ENCODE data around the gene CNTNAP2.

Gene CNTNAP2

DNA sequence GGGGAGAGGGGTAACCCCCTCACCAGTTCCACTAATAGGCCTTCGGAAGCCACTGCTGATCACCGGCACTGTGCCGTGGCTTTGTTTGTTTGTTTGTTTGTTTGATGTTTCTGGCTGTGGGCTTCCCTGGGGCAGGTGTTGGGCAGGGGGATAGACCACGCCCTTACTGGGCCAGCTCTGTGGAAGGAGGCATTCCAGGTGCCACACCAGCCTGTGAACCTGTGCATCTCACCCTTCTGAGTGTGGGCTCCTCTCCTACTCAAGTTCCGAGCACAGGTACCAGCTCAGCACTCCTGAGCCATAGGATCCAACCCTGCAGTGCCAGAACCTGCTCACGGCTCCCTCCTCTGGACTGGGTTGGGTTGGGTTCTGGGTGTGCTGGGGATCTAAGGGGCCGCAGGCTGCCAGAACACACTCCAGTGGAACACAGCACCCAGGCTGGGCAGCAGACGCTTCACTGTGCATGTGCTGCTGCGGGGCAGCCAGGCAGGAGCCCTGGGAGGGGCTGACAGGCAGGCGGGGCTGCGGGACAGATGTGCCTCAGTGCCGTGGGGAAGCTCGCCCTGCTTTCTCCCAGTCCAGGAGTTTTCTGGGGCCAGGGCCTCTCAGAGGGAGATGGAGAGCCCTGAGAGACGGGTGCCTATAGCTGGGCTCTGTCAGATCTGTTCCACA, 1053.9 kb downstream of the CNTNAP2 start:
- no peak for DNase-seq

DNA sequence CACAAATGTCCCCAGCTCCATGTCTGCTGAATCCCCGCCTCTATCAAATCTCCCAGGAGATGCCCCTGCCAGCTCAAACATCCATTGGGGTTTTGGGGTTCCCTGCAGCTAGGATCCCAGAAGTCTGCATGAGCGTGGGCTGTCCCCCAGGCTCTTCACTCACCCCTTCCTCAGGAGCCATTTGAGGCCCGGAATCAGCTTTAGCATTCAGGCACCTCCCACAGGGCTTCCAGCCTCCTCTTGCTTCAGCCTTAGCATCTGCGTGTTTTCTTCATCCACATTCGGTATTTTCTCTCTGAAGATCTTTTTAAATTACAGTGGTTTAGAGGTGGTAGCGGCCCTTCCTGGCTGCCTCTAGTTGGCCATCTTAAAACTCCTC, 1054.4 kb downstream of the CNTNAP2 start:
- DNase-seq: no peak

DNA sequence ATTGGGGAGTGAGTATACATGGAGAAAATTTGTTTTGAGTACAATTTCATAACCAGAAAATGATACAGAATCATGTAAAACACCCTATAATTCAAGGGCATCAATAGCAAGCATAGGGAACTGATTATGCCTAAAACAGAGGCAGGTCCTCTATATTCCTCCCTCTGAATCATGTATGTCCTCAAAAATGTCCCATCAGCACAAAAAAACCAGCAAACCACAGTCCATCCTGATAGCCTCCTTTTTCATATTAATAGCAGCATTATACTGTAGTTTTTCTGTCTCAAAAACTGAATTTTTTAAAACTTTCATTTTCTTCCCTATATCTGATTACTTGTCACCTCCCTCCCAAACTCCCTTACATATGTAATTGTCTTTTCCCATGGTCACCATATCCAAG, 1057.3 kb downstream of the CNTNAP2 start:
- DNase-seq: no peak

DNA sequence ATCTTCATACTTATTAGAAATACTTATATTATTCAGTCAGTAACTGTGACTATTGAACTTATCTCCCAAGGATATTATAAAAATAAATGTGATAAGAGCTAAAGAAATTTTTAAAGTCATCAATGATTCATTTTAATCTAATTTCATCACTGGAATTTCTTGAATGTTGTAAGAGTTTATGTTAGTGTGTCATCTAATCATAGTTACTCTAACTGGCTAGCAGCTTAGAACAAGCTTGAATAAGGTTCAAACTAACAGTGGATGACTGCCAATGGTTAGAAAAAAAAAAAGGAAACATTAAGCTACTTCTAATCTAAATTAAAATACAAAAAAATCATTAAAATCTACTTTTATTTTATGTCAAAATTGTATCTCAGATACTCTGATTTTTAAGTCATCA, 1066.3 kb downstream of the CNTNAP2 start:
- no peak for DNase-seq

DNA sequence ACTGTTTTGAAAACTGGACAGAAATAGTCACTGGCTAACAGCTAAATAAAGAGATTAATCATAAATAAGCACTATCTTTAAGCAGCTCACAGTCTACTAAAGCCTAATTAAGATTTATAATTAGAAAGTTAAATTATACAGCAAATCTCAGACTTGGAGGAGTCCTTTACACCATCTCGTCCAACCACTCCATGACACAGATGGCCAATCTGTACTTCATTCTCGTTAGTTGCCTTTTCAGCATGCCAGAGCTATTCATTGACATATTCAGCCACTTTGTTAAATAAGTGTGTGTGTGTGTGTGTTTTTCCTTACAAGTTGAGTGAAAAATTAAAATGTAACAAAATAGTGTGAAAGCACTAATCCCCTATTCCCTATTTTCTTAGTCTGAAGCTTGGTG, 1066.7 kb downstream of the CNTNAP2 start:
- no peak for DNase-seq

DNA sequence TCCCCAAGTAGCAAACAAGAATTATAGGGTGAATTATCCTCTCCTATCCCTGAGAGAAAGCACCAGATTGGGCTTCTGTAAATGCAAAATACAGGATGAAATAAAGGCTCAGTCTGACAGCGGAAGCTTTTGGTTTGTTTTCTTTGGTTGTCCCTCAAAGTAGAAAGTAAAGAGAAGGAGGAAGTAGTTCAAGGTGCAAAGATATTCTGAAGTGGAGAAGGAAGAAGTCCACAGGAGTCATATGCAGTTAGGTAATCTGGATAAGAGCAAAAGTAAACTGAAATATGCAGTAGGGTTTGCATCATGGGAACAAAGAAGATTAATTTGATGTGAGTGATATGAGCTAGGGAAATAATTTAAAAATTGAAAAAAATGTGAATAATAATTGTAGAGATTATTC, 1071.9 kb downstream of the CNTNAP2 start:
- DNase-seq: no peak

DNA sequence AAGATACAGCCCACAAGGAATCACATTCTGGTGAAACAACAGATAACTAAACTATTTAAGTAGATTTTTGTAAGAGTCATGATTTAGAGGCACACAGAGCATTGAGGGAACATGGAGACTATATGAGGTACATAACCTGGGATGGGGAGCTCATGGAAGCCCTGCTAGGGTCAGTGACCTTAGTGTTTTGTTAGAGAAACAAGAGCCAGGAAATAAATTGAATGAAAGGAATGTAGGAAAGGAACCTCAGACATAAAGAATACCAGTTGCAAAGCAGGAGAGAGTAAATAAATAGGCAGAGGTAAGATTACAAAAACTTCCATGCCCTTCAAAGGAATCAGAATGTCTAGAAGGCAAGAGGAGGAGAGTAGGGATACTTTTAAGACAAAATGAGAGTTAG, 1076.9 kb downstream of the CNTNAP2 start:
- no peak for DNase-seq

DNA sequence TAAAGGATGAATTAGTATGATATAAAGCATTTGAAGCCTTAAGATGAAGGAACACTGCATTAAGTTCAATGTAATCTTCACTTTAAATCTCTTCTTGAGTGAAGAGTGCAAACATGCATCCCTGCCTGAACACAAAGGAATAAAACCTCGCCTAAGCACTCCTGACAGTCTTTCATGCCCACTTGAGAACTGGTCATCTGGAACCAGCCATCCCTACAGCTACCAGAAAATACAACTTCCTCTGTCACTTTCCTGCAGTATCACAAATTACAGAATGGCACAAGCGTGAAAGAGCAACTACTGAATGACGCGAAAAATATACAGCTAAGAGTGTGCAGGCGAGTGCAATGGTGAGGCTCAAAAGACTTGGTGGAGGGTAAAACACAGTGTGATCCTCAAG, 1079.9 kb downstream of the CNTNAP2 start:
- no peak for DNase-seq

DNA sequence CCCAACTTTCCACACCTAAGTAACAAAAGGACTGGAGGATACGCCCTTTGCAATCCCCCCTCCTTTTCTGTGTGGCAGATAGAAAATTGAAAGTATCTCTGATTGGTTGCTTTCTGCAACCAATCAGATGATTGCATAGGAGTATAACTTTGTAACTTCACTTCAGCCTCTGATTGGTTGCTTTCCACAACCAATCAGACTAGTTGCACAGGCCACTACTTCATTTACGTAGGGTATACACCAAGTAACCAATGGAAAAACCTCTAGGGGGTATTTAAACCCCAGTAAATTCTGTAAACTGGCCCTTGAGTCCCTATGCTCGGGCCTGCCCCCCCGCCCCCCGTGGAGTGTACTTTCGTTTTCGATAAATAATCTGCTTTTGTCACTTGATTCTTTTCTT, 1080.4 kb downstream of the CNTNAP2 start:
- no peak for DNase-seq

DNA sequence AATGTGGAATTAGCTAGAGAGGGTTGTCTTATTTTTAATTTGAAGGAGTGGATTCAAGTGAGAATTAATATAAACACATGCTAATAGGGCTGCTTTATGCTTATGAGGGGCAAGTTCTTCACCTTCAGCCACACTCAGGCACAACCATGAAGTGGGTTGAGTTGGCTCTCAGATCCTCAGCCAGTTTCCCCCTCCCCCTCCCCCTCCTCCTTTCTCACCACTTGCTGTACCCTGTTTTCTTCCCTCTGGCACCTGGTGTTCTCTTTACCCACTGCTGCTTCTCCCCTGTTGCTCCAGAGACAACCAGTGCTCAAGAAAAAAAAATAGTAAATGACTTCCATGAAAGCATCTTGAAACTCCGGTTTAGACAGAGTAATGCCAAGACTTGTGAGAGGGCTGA, 1083.3 kb downstream of the CNTNAP2 start:
- no peak for DNase-seq

DNA sequence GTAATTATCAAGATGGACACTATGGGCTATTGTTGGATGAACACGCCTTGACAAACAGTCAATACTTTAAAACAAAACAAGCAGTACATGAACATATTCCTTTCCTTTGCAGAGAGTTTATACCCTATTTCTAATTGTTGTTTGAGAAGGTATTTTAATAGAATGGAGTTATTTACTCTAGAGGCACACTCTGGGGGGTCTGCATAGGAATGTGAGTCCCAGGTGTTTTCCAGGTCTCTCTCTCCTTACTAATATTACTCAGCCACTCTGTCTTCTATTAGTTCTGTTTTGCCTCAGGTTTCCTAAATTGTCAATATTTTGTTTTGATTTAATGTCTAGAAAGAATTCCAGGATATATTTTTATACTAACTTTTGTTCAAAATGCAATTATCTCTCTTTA, 1091.4 kb downstream of the CNTNAP2 start:
- no peak for DNase-seq

DNA sequence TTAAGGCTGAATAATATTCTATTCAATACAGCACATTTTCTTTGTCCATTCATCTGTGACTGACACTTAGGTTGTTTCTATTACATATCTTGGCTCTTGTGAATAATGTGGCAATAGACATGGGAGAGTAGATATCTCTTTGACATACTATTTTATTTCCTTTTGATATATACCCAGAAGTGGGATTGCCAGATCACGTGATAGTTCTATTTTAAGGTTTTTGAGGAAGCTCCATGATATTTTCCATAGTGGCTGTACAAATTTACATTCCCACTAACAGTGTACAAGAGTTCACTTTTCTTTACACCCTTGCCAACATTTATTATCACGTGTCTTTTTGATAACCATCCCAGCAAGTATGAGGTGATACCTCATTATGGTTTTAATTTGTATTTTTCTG, 1114.7 kb downstream of the CNTNAP2 start:
- DNase-seq: no peak

DNA sequence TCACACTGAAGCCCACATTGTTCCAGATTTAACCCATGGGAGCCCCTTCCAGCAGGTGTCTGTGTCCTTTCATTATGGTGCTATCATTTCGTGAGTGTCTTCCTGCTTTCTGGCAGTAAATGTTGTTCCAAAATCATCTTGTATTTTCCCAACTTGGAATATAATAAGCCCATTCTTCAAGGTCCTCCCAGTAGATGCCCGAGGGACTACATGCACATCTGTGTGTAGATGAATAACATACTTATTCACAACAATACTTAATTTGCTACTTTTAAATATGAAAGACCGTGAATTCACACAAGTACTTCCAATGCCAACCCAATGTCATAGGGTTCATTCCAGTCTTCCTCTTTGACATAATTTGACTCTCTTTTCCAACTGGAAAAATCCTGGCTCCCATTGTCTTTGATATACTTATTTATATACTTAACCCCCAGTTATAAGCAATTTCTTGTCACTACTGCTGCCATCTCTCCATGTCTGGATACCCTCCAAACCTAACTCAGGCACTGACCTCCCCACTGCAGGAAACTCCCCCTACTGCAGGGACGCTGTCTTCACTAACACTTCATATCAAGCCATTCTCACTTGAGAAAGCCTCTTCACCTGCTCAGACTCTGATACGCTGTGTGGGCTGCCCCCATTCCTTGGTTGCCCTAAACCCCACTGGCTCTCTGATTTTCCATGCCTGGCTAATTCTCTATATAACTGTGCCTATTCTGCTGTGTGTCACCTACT, 1119.2 kb downstream of the CNTNAP2 start:
- DNase-seq: no peak

DNA sequence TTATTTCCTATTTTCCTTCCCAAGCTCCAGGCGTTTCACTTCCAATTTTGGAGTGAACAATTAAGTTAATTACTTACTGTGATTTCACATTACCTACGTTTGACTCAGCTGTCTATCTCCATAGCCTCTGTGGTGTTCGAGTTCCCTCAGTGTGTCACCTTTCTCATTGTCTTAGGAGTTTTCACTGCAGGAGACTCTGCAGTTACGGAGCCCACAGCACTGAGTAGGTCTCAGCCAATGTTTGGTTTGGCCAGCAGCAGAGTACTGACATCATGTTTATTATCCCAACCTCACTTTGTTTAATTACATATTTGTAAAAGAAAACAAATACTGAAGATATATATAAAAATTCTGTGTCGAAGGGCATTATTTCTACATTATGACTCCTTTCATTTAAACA, 1123.9 kb downstream of the CNTNAP2 start:
- DNase-seq: no peak

DNA sequence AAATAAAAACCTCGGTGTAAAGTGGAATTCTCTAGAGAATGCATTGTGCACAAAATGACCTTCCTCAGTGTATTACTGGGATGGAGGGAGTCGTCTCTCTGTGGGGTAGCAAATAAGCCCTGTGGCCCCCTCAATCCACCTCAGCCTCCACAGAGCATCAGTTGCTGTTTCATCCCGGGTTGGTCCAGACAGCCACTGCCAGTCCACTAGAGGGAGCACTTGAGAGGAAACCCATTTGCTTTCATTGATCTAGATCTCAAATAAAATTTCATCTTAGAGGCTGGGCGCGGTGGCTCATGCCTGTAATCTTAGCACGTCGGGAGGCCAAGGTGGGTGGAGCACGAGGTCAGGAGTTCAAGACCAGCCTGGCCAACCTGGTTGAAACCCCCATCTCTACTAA, 1128.7 kb downstream of the CNTNAP2 start:
- peak; percentile 0 for DNase-seq

DNA sequence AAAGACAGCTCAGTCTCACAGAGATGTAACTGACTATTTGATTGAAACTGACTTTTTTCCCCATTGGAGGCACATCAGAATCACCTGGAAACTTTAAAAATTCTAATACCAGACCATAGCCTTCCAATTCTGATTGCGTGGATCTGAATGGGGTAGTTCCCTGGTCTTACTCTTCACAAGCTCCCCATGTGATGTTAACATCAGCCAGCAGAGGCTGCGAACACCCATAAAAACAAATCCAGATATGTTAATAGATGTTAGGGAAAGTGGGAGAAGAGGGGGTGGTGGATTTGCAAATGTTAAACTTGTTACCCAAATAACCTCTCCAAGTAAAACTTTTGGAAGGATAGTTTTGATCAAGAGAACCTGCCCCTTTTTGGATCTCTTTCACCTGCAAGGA, 1133.4 kb downstream of the CNTNAP2 start:
- DNase-seq: no peak

DNA sequence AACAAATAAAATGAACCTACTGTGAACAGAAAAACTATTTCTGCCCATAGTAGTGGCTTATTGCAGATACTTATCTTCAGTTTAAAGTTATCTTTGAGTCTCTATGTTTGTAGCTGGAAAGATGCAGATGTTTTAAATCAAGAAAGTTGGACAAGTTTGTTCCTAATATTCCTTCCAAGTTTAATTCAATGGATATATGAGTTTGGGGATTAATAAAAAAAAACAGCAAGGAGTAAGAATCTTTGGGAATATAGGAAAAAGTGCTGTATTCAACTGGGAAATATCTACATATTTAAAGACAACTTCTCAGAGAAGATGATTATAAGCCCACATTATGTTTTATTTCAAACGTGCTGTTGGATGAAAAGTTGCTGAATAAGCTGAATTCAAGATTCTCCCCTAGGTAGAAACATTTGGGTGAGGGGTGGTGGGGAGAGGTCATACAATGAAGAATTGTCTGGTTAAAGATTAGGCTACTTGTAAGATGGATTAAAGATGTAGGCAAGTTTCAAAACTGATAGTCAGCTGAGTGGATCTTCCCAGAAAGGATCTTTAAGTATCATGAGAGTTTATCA, 1135.2 kb downstream of the CNTNAP2 start:
- no peak for DNase-seq

DNA sequence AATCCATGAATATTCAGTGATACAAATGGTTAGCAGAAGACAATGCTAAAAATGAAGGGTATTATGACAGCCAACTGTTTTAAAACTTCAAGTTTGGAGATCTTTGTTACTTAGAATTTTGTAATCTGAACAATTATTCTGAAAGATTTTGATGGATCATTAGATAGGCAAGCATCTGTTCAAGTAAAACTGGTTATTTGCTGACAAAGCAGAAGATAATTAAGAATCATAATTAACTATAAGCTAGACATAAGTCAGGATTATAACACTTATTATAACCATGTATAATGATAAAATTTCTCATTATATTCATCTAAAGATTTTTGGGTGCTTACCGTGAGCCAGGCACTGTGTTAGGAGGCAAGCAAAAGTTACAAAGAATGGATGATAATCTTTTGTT, 1145.1 kb downstream of the CNTNAP2 start:
- no peak for DNase-seq

DNA sequence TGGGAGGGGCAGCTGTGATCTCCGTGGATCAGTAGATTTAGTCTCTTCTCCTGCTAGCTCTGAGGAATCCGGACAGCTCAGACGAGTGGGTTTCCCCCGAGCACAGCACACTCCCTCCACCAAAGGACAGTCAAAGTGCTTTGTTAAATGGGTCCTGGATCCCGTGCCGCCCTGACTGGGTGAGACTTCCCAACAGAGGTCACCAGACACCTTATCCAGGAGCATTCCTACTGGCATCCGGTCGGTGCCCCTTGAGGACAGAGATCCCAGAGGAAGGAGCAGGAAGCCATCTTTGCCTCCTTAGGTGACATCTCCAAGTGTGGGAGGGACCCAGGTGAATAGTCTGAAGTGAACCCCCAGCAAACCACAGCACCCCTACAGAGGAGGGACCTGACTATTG, 1148.9 kb downstream of the CNTNAP2 start:
- no peak for DNase-seq

DNA sequence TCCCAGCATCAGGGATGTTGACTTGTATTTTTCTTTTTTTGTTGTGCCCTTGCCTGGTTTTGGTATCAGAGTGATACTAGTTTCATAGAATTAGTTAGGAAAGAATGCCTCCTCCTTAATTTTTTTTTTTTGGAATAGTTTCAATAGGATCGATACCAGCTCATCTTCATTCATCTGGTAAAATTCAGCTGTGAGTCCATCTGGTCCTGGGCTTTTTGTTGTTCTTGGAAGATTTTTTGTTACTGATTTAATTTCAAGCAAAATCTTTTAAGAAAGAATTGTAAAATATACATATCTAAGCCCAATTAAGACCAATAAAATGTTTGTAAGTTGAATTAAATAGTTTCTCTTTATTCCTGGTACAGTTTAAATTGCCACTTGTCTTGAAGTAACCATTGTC, 1159.5 kb downstream of the CNTNAP2 start:
- no peak for DNase-seq

DNA sequence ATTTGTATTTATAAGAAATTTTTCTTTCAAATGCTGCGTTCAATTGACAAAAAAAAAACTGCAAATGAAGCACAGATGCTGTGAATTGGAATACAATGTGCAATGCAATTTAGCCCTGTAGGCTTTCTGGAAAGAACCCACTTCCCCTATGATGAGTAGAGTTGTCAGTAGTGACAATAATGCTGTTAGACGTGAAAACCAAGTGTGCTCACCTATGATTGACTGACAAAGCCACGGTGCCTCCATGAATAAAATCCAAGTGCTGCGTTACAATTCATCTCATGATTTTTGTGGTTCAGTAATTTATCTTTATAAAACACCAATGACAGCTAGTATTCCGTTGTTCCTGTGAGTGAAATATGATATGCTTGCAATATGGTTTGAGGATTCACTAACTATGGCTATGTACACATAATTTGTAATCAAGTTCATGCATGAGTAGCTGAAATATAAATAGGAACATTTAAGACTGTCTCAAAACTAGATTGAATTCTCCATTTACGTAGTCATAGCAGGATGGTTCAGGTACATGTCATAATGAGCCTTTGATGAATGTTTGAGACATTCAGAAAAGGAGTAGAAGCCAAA, 1160.3 kb downstream of the CNTNAP2 start:
- DNase-seq: no peak

DNA sequence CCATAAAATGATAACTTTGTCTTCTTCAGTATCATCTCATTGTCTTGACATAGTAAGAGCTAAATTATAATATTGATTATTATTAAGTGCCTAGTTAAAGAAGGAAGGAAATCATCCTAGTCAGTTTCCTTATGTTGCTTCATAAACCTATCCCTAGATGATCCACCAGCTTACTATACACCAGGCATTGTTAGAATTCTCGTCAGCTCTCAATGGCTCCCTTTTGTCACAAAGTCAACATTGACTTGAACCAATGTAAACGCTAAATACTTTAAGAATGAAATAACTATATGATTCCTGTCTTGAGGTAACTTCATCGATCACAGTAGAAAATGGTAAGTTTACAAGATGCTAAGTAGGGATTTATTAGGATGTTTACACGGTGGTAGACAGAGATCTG, 1162.9 kb downstream of the CNTNAP2 start:
- no peak for DNase-seq

DNA sequence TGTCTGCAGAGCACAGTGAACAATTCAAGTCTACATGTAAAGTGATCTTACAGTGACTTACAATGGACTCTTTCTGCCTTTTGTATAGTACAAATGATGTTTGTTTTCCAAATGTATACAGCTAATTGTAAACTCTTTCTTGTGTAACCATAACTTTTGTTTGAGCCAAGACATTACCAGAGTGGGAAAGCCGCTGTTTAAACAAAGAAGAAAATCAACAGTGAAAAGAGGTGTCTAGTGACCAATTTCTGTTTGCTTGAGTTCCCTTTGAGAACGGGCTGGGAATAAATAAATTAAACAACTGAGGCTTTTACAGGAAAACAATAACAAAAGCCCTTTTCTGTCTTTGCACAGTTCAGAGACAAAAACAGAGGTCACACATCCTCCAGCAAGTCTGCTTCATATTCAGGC, 1163.4 kb downstream of the CNTNAP2 start:
- no peak for DNase-seq

DNA sequence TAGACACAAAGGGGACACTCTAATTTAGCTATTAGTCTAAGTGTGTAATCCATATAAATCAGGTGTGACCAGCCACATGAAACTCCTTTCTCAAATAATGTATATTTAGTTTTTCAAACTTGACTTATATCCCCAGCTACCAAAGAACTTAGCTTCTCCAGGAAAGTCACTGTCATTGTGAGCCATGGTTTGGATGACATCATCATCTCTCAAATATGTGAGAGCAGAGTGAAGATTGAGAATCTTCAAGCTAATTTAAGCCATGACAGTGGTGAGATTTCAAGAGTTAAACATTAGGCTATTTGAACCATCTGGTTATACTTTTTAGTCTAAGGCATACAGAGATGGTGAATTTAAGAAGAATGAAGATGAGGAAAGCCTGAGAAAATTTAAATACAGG, 1165.6 kb downstream of the CNTNAP2 start:
- no peak for DNase-seq
